ENCODE data around the gene IRX5. TPM values are rescaled to one million over a fixed set of nuclear protein-coding genes. Genes with fewer than 3 reads are reported as not detected.

IRX5 gene
- total RNA-seq, result 0.90 TPM
- polyA plus RNA-seq, result 0.23 TPM

- DNase-seq (ENCODE audit: extremely low spot score), result peak; percentile 80
- H3K36me3 ChIP-seq (ENCODE audit: insufficient read depth), result no peaks in the 10 kb centered on the region
- under 1% methylated on average over 71 of the region's 71 CpGs for WGBS
- H3K4me1 ChIP-seq (ENCODE audit: insufficient read depth), result no peaks in the 10 kb centered on the region
- H3K4me3 ChIP-seq (ENCODE audit: low read depth, low read length), result peak within 1 kb of the TSS; percentile 54
- peak within 1 kb of the TSS; percentile 50 for H3K27ac ChIP-seq (ENCODE audit: low read depth)
Measured at GRCh38 chr16:54930005-54930868, at the start of gene IRX5. Gene IRX5 (plus strand): TSS chr16:54930865. CDS start chr16:54931199, 334 bp downstream.

DNA sequence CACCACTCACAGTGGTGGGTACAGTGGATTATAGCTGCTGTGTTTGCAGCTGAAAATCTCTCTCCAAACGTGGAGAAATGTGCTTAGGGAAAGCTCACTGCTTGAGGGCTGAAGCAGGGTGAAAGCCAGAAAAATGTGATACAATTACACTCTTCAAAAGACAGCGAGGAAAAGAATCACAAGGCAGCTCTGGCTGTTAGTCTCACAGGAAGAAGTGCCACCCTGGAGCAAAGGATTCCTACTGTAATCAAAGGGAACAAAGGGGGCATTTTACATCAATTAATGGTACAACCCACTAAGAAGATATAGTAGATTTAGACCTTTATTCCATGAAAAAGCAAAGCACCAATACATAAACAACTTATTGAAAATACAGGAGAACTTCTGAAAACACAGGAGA lies 48.1 kb upstream of the IRX5 start:
- H3K4me1 ChIP-seq (ENCODE audit: insufficient read depth), result no peaks in the 10 kb centered on the region
- no peak for DNase-seq (ENCODE audit: extremely low spot score)
- no peak overlapping the region for H3K4me3 ChIP-seq (ENCODE audit: low read depth, low read length)
- H3K36me3 ChIP-seq (ENCODE audit: insufficient read depth), result no peaks in the 10 kb centered on the region
- no peak overlapping the region for H3K27ac ChIP-seq (ENCODE audit: low read depth)
- 42% methylated on average over 2 of the region's 2 CpGs for WGBS

DNA sequence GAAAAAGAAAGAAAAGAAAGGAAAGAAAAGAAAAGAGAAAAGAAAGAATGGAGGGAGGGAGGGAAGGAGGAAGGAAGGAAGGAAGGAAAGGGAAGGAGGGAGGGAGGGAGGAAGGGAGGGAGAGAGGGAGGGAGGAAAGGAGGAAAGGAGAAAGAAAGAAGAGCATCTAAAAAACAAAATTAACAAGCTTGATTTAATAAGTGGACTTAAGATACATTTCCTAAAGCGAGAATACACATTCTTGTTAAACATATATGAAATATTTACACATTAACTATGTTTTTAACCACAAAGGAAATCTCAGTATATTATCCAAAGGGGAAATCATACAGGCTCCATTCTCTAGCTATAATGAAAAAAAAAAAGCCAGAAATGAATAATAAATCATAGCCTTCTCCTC lies 47.3 kb upstream of the IRX5 start:
- H3K4me3 ChIP-seq (ENCODE audit: low read depth, low read length), result no peak overlapping the region
- H3K27ac ChIP-seq (ENCODE audit: low read depth), result no peak overlapping the region
- no peaks in the 10 kb centered on the region for H3K36me3 ChIP-seq (ENCODE audit: insufficient read depth)
- DNase-seq (ENCODE audit: extremely low spot score), result no peak
- no peaks in the 10 kb centered on the region for H3K4me1 ChIP-seq (ENCODE audit: insufficient read depth)
- WGBS, result 90% methylated on average over 1 of the region's 1 CpG

GRCh38 chr16:54886078-54886477 lies 44.6 kb upstream of the IRX5 start:
- Histone ChIP-seq H3K4me1 (ENCODE audit: insufficient read depth) (no peaks in the 10 kb centered on the region), H3K36me3 (ENCODE audit: insufficient read depth) (no peaks in the 10 kb centered on the region), H3K4me3 (ENCODE audit: low read depth, low read length) (no peak overlapping the region), H3K27ac (ENCODE audit: low read depth) (no peak overlapping the region)
- 78% methylated on average over 2 of the region's 2 CpGs for WGBS
- no peak for DNase-seq (ENCODE audit: extremely low spot score)

DNA sequence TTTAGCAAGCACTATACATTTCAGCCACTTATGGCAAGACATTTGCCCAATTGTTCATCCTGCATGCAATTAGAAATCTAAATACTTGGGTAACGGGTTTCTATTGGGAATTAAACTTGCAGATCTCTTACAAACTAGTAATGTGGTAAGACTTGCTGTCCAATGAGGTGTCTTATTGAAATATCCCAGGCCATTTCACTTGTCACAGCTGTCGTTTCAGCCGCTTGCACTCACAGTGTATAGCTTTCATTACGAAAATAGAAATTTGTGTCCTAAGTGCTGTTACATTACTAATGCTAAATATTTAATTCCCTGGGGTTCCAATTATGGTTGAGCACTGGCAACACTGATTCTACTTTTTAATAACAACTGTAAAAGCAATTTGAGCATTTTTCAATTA lies 40.3 kb upstream of the IRX5 start:
- no peak overlapping the region for H3K4me3 ChIP-seq (ENCODE audit: low read depth, low read length)
- H3K36me3 ChIP-seq (ENCODE audit: insufficient read depth), result no peaks in the 10 kb centered on the region
- no peaks in the 10 kb centered on the region for H3K4me1 ChIP-seq (ENCODE audit: insufficient read depth)
- 50% methylated on average over 4 of the region's 4 CpGs for WGBS
- DNase-seq (ENCODE audit: extremely low spot score), result no peak
- no peak overlapping the region for H3K27ac ChIP-seq (ENCODE audit: low read depth)

- no peak for DNase-seq (ENCODE audit: extremely low spot score)
- H3K27ac ChIP-seq (ENCODE audit: low read depth), result no peak overlapping the region
- no peaks in the 10 kb centered on the region for H3K36me3 ChIP-seq (ENCODE audit: insufficient read depth)
- no peaks in the 10 kb centered on the region for H3K4me1 ChIP-seq (ENCODE audit: insufficient read depth)
- H3K4me3 ChIP-seq (ENCODE audit: low read depth, low read length), result no peak overlapping the region
- WGBS, result 66% methylated on average over 4 of the region's 4 CpGs
Measured at GRCh38 chr16:54891346-54891745, 39.3 kb upstream of the IRX5 start.

- Histone ChIP-seq H3K36me3 (ENCODE audit: insufficient read depth) (no peaks in the 10 kb centered on the region), H3K4me3 (ENCODE audit: low read depth, low read length) (no peak overlapping the region), H3K4me1 (ENCODE audit: insufficient read depth) (no peaks in the 10 kb centered on the region), H3K27ac (ENCODE audit: low read depth) (no peak overlapping the region)
- WGBS, result 90% methylated on average over 6 of the region's 6 CpGs
- no peak for DNase-seq (ENCODE audit: extremely low spot score)
Measured at GRCh38 chr16:54892981-54893380, 37.7 kb upstream of the IRX5 start.

GRCh38 chr16:54897930-54898329 lies 32.7 kb upstream of the IRX5 start:
- no peak for DNase-seq (ENCODE audit: extremely low spot score)
- H3K4me3 ChIP-seq (ENCODE audit: low read depth, low read length), result no peak overlapping the region
- WGBS, result 89% methylated on average over 3 of the region's 3 CpGs
- H3K4me1 ChIP-seq (ENCODE audit: insufficient read depth), result no peaks in the 10 kb centered on the region
- H3K27ac ChIP-seq (ENCODE audit: low read depth), result no peak overlapping the region
- no peaks in the 10 kb centered on the region for H3K36me3 ChIP-seq (ENCODE audit: insufficient read depth)

- no peak for DNase-seq (ENCODE audit: extremely low spot score)
- 94% methylated on average over 7 of the region's 7 CpGs for WGBS
- no peaks in the 10 kb centered on the region for H3K36me3 ChIP-seq (ENCODE audit: insufficient read depth)
- H3K4me3 ChIP-seq (ENCODE audit: low read depth, low read length), result no peak overlapping the region
- H3K4me1 ChIP-seq (ENCODE audit: insufficient read depth), result no peaks in the 10 kb centered on the region
- no peak overlapping the region for H3K27ac ChIP-seq (ENCODE audit: low read depth)
Measured at GRCh38 chr16:54901606-54902005, 29.1 kb upstream of the IRX5 start.

DNA sequence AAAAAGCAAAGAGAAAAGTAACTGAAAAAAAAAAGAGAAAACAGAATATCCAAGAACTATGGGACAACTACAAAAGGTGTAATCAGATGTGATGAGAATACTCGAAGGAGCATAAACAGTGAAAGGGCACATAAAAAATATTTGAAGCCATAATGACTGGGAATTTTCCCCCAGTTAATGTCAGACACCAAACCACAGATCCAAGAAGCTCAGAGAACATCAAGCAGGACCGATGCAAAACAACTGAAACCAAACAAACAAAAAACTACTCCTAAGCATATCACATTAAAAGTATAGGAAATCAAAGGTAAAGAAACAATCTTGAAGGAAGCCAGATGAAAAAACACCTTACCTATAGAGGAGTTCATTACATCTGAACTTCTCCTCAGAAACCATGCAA lies 27.6 kb upstream of the IRX5 start:
- no peak overlapping the region for H3K27ac ChIP-seq (ENCODE audit: low read depth)
- 89% methylated on average over 2 of the region's 2 CpGs for WGBS
- no peak for DNase-seq (ENCODE audit: extremely low spot score)
- no peaks in the 10 kb centered on the region for H3K4me1 ChIP-seq (ENCODE audit: insufficient read depth)
- no peak overlapping the region for H3K4me3 ChIP-seq (ENCODE audit: low read depth, low read length)
- no peaks in the 10 kb centered on the region for H3K36me3 ChIP-seq (ENCODE audit: insufficient read depth)

- WGBS, result 45% methylated on average over 5 of the region's 5 CpGs
- Histone ChIP-seq H3K36me3 (ENCODE audit: insufficient read depth) (no peaks in the 10 kb centered on the region), H3K4me1 (ENCODE audit: insufficient read depth) (no peaks in the 10 kb centered on the region), H3K27ac (ENCODE audit: low read depth) (no peak overlapping the region), H3K4me3 (ENCODE audit: low read depth, low read length) (no peak overlapping the region)
- DNase-seq (ENCODE audit: extremely low spot score), result no peak
Measured at GRCh38 chr16:54911079-54911478, 19.6 kb upstream of the IRX5 start.

GRCh38 chr16:54912720-54913119 lies 17.9 kb upstream of the IRX5 start:
- Histone ChIP-seq H3K4me1 (ENCODE audit: insufficient read depth) (no peaks in the 10 kb centered on the region), H3K36me3 (ENCODE audit: insufficient read depth) (no peaks in the 10 kb centered on the region), H3K4me3 (ENCODE audit: low read depth, low read length) (no peak overlapping the region), H3K27ac (ENCODE audit: low read depth) (no peak overlapping the region)
- no peak for DNase-seq (ENCODE audit: extremely low spot score)
- WGBS, result 74% methylated on average over 2 of the region's 2 CpGs

DNA sequence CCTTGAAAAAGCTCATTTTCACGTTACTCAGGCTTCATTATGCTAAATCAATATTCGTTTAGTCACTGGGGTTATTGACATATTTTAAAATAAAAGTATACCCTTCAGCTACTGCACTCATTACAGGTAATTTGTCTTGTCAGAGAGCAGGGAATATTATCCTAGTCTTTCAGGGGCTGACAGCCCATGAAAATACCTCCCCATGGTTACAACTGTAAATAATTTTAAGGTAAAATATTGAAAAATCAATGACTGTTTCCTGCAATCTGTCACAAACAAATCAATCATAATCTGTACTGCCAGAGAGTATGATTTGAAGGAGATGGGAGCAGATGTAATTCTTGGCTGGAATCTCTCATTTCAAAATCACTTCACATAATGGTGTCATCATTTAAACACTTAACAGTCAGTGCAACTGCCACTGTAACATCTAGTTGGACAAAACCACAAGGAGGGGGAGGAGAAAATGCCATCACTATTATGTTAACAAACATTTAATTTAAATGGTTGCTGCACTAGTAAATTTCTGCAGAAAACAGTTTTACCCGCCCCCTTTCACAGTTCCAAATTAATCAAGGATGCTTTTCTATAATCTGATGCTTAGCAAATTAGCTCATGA lies 9.3 kb upstream of the IRX5 start:
- WGBS, result 86% methylated on average over 3 of the region's 3 CpGs
- Histone ChIP-seq H3K4me3 (ENCODE audit: low read depth, low read length) (no peak overlapping the region), H3K36me3 (ENCODE audit: insufficient read depth) (no peaks in the 10 kb centered on the region), H3K4me1 (ENCODE audit: insufficient read depth) (no peaks in the 10 kb centered on the region), H3K27ac (ENCODE audit: low read depth) (no peak overlapping the region)
- no peak for DNase-seq (ENCODE audit: extremely low spot score)

- 95% methylated on average over 4 of the region's 4 CpGs for WGBS
- Histone ChIP-seq H3K4me3 (ENCODE audit: low read depth, low read length) (no peak overlapping the region), H3K36me3 (ENCODE audit: insufficient read depth) (no peaks in the 10 kb centered on the region), H3K4me1 (ENCODE audit: insufficient read depth) (no peaks in the 10 kb centered on the region), H3K27ac (ENCODE audit: low read depth) (no peak overlapping the region)
- no peak for DNase-seq (ENCODE audit: extremely low spot score)
Measured at GRCh38 chr16:54923055-54923473, 7.6 kb upstream of the IRX5 start.

All from urinary bladder (tissue), 4 donors.